Stimulated activated CD4-positive, alpha-beta T cell treated with anti-CD3 and anti-CD28 coated beads, TNF-alpha, amount 100 ng/mL, for 4 hours (primary cell): Measurements from ENCODE around the gene GSN.

Experiments
- DNase-seq, 3 experiments: peaks; one replicate each; pipeline ENCODE4 v3.0.0-alpha.2; 2020; ENCODE audit warnings: low read depth in 3 of 3

GSN gene

DNA sequence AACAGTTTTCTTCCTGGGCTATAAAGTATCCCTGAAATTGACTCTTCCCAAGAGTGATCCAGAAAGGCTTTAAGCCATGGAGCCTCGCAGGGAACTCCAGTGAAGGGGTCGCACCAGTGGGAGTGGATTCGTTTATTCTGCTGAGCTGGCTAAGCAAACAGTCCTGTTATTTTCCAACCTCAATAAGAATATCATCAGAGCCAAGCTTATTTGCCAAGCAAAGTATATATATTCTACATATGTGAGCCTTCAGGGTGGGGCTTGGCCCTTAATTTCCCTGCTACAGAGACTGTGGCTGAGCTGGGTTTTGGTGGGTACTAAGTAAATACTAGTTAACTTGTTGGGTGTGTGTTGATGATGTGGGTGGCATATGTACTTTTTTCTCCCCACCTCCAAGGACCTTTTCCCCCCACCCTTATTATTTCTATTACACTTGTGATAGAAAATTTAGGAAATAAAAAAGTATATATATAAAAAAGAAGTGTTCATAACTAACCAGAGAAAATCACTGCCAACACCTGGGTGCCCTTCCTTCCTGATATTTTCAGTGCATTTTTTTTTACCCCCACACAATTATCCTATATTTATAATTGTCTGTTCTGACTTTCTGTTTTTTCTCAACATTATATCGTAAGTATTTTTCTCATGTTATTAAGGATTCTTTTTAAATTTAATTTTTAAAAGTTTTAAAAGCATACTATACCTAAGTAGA lies 5.3 kb downstream of the GSN start:
- DNase-seq: no peak

DNA sequence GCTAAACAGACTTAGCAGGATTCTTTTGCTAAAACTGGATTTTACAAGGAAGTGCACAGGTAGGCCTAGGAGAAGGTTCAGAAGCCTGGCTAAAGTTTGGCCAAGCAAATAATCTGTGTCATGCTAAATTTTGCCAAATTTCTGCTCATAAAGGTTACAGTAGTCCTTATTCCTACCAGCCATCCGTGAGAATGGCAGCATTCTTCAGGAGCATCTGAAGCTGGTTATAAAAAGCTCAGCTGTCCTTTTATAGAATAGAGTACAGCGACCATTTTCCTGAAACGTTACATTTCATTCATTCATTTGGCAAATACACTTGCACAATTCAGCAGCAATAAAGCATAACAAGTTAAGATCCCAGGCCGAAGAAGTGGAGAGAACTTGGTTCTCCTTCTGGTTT lies 6.9 kb downstream of the GSN start:
- DNase-seq: no peak

DNA sequence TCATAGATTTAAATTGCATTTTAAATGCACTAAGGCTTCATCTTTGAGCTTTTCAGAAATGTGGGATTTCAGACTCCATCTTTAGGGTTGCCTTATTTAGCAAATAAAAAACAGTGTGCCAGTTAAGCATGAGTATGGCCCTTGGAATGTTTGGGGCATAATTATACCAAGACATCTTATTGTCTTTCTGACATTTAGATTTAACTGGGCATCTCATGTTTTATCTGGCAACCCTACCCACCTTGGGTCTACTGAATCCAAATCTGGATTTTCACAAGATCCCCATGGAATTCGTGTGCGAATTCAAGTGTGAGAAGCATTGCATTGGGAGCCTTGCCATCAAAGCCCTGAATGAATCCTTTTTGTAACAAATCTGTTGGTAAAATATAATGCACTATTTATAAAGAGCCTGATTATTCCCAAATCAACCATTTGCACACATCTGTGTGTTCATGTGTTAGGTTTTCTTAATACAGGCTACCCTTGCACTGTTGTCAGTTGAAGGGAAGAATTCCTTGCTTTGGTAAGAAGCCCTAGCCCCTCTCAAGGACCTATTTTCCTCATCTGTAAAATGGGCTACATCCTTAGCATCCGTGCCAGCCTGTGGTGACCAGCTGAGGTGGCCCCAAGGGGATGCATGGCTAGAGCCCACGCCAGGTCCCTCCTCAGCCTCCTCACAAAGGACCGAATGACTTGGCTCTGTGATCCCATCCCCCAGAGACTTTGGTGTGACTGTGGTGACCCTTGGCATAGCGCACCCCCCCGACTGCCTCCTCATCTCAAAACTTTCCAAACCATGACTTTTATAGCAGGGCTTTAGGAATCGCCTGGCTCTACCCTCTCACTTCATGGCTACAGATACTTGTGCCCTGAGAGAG lies 8.1 kb downstream of the GSN start:
- DNase-seq: no peak

DNA sequence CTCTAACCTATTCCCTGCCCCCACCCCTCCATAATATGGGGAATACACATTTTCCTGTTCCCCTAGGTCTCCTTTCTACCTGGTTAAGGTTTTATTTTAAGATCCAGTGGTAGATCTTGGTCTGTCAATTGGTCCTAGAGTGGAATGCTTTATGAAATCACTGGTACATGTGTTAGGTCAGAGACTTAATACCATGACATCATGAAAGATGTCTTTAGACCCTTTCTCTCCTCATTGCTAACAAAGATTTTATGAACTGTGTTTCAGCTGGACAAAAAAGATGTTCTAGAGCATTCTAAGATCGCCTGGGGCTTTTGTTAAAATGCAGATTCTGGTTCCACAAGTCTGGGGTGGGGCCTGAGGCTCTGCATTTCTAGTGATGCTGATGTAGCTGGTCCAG lies 9.1 kb downstream of the GSN start:
- DNase-seq: no peak

DNA sequence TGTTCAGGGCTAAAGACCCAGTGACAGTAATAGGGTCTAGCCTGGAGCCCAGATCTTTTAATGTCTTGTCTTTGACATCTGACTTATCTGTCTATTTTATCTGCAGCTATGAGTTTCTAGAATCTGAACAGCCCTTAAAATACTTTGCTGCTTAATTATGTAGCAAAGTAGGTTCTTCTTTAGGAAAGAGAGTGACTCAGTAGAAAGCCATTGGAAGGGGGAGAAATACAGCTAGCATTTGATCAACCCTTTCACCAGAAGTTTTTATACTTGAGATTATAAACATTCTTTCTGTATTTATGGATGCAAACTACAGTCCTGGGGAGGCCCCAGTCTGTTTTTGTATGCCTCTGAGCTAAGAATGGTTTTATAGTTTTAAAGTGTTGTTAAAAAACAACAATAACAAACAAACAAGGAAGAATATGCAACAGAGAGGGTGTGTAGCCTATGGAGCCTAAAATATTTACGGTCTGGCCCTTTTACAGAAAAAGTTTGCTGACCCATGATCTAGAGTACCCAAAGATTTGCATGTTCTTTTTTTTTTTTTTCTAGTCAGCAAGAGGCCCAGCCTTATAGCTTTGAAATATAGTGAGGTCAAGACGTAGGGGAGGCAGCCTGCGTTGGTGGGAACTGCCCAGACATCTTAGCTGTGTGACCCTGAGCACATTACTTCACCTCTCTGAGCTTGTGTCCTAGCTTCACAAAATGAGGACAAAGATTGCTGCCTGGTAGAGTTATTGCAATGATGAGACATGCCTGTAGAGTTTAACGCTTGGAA lies 9.7 kb downstream of the GSN start:
- DNase-seq: no peak

DNA sequence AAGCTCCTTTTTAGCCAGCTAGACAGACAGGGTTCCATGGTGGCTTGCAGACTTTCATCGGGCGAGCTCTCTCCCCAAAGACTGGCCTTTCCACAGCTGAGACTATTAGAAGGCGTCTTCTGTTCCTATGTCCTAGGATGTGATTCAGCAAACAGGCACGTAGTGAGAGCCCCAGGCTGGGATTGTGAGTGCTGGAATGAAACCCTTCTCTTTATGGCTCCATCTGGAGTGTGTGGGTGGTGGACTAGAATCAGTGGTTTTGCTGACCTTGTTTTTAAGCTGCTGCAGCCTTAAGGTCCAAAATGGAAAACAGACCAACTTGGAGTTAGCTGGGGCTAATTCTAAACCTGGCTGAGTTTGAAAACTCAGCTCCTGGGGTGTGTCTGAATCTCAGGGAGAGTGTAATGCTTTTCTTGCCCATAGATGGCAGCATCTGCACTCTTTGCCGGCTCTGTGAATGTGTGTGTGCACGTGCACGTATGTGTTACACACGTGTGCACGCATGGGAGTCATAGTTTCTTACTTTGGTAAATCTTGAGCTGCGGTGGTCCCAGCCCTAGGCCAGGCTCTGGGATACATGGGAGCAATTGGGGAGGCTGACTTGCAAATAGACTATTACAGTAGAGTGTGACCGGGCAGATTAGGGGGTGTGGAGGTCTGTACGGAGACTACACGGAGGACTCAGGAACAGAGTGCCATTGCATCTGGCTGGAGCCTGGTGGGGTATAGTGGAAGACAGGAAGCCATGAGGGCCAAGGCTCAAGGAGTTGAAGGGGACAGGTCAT lies 10.7 kb downstream of the GSN start:
- no peak for DNase-seq

DNA sequence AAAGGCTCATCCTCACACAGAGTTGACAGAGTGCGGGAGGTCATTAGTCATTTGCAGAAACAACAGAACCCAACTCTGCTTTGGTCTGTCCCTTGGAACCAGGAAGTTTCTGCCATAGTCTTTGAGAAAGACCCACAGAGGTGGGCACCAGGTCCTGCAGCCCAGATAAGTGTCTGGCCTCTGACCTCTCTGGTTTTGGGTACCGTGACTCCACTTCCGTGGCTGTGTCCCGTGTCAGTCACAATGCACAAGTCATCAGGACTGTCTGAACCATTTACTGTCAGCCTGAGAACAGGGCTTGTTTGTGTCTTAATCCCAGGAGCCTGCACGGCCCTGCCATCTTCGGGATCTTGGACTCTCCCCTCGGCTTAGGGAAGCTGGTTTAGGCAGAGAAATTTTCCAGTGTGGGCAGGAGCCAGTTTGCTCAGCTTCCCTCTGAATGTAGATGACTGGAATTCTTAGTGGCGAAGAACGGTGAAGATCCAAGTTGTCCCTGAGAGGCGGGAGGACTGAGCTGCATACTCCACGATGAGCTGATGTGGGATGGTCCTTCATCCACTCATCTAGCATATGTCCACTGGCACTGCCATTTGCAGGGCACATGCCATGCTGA lies 11.9 kb downstream of the GSN start:
- DNase-seq: no peak

DNA sequence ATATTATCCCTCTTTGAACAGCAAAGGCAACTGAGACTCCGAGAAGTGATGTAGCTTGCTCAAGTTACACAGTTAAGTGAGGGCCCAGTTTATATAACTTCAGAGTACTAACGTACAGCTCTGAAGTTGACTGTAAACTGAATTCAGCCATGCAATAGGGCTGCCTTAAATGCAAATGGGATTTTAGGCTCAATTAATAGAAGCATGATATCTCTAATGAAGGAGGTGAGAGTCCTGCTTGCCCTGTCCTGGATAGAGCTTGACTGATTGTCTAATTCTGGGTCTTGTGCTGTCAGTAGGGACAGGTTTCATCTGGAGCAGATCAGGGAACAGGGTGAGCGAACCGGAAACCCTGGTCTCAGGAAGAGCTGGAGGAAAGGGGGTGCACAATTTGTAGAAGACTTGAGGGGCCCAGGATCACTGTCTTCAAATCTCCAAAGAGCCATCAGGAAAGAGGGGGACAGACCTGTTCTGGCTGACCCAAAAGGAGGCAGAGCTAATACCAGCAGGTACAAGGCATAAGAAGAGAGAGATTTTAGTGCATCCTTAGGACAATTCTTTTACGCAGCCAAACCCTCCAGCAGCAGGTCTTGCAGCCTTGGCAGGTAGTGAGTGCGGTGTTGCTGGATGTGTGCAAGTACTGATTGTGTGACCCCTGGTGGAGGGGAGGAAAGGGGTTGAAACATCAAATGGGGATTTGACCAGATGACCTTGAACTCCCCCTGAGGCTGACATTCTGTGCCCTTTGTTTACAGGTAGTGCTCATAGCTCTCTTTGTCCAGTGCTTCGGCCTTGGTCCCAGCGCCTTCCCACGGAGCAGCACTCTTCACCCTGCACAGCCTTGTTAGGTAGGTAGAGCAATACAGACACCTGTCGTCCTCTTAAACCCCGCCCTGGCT lies 13.0 kb downstream of the GSN start:
- DNase-seq: no peak

DNA sequence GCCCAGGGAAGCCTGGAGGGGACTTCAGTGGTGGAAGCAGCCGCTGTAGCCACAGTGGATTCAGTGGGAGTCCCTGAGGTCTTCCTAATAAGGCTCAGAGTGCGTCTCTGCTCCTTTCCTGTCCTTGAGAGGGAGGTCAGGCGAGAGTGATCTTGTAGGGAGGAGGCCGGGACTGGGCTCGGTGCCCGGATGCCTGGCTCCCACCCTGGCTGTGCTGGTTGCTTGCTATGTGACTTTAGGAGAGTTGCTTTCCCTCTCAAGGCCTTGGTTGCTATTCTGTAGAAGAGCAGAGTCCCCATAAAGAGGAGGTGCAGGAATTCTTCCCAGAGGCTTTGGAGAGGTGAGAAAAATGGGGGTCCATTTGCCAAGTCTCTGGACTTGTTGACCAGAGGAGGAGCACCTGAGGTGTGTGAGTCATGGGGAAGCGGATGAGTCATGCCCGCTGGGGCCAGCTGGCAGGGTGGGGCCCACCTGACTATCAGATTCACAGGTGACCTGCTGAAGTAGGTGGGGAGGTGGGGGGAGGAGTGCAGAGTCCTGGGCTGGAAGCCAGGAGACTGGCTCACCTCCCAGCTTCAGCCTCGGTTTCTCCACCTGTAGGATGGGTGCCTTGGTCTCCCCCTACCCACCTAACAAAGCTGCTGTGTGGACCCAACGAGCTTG lies 13.8 kb downstream of the GSN start:
- DNase-seq: no peak

DNA sequence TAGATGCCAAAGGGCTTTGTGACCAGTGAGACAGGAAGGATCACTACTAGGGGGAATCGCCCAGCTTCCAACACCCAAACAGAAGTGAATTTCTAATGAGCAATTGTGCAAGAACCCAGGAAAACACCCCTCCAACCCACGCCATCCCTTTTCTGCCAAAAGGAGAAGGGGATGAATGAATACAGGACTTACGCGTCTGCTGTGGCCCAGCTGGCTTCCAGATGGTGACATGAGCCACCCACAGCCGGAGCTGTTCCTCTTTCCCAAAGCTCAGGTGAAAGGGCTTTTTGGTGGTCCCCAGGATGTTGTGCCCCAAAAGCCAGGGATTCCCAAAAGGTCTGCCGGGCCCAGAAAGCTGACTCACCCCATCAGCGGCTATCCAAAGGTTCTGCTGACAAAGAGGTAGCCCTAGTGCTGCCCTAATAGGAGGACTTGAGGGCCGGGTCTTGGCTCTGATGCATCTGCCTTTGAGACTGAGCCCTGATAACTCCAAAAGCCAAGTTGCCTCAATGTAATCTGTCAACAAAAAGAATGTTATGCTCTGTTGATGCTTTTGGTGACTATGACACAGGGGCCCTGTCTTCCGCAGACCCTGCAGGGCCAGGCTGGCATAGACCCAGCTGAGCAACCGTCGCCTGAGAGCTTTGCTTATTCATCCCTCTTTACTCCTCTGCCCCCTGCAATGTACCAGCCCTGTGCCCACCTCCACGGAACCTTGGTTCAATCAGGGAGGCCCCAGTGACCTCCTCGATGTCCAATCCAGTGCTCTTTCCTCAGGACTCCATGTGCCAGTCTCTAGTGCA lies 14.5 kb downstream of the GSN start:
- DNase-seq: no peak

DNA sequence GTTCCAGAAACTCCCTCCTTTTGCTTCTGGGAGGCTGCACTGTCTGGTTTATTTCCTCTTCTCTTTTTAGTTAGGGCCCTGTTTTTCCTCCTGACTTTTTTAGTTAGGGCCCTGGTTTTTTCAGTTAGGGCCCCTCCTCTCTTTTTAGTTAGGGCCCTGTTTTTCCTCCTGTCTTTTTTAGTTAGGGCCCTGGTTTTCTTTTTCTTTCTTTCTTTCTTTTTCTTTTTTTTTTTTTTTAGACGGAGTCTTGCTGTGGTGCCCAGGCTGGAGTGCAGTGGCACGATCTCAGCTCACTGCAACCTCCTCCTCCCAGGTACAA lies 15.1 kb downstream of the GSN start:
- no peak for DNase-seq

DNA sequence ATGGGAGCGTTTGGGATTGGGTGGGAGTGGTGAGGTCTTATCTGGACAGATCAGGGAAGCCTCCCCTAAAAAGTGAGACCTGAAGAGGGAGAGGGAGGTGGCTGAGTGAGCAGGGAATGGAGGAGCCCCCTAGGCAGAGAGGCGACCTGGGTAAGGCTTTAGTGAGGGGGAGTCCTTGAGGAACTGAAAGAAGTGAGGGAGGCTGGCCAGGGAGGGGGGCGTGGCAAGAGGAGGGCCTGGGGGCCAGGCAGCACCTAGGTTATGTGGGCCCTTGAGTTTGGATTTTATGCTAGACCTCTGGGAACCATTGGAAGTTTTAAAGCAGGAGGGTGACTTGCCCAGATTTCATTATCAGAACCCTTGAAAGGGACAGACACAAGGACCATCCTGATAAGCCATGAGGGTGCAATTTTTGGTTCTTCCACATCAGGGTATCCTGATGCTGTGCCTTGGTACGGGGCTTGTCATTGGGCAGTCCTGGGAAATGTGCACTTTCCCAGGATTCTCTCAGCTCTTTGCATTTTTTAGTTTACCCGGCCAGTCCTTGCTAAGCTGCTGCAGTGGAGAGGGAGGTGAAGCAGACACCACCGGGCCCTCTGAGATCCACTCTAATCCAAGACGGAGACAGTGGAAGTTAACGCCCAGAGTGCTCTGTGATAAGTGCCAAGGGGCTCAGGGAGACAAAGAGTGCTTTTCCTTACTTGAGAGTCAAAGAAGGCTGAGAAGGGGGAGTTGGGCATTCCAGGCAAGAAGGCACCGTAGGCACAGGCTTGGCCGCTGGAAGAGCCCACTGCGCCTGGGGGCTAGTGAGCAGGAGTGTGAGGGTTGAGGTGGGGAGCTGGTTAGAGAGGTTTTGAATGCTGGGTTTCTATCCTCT lies 16.1 kb downstream of the GSN start:
- no peak for DNase-seq

DNA sequence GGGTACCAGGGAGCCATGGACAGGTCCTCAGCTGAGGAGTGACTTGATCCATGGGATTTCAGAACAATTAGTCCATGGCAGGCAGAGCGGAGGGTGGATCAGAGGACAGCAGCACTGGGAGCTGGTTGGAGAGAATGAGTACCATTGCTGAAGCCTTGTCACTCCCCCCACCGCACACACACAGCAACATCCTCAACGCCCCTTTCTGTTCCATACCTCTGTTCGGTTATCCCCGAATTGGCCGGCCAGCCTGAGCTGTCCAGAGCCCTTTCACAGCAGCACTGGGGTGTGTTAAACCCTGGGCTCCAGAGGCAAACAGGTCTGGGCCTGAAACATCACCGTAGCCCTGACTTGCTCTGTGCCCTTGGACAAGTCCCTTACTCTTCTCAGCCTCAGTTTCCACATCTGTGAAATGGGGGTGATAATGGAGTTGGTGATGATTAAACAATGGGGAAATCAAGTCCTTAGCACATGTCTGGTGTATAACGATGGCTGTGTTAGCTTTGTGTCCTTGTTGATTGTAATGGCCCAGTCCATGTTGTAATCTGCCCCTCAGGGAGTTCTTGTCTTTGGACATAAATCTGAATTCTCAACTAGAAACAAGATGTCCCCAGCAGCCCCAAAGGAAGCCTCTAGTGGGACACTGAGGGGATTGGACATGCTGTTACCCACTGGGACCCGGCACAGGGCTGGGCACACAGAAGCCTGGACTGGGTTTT lies 16.9 kb downstream of the GSN start:
- DNase-seq: no peak

DNA sequence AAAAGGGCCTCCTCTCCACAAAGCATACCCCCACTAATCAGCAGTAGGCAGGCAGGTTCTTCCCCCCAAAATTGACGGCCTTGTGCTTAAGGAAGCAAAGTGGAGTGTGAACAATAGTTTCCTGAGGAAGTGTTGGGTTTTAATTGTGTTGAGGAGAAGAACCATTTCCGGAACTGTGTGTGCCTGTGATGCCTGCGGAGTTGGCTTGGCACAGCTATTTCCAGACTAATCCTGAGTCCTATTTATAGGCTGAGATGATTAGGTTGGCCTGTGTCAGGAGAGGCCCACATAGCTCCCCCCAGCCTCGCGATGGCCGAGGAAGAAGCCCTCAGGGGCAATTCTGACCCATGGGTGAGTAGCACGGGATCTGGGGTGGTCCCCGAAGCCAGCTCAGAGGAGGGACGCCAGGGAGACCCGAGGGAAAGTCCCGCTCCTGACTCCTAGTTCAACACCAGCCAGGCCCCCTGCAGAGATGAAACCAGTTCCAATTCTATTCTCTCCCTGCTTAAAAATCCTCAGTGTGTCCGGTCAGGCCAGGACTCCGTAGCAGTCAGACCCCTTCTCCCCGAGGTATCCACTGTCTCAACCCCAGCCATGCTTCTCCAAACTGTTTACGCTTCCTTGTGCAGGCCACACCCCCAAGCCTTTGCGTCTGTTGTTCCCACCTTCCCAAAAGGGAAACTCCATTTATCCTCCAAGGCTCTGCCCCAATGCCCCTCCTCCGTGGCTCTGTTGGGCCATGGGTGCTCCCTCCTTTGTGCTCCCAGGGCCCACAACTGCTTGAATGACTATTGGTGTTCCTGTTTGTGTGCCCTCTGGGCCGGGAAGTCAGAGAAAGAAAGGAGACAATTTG lies 18.1 kb downstream of the GSN start:
- DNase-seq: no peak

DNA sequence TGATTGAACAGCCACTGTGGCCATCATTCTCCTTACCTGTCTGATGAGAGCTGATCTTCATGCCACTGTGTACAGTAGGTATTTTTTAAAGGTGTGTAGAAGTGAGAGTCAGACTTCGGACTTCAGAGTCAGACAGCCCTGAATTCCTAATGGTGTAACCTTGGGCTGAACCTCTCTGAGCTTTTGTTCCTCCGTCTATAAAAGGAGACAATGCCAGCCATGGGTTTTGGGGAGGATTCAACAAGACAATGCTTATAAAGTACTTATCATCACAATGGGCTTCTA lies 18.7 kb downstream of the GSN start:
- no peak for DNase-seq

DNA sequence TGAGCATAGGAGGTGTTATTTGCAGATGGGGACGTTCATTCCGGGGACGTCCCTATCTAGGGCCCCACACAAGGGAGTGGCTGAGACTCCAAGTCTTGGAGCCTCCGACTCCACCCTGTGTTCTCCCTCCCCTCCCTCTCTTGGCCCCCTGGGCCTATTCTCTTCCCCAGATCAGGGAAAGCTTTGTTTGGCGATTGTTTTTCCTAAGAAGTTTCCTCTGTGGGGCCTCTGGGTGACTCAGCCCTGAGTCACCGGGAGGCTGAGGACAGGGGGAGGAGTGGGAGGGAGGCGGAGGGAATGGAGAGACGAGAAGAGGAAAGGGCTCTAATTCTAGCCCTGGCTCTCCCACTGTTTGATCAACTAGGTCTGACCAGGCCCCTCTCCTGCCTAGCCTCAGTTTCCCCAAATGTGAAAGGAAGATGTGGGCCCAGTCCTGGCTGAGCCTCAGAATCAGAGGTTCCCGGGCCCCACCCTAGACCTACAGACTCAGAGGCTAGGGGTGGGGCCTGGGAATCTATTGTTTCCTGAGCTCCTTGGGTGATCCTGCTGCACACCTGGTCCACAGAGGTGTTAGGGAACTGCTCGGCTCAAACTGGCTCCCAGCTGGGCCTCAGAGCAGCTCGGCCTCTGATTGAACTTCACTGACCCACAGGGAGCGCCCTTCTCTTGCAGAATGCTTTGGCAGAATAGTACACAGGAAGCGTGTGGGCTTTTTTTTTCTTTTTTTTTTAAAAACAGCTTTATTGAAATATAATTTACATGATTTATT lies 19.2 kb downstream of the GSN start:
- DNase-seq: no peak
